ENCODE measurements around the gene NCOA3.
A peak's percentile ranks its signal among the peaks of the same experiment; 100 is the strongest.

NCOA3 gene

GRCh38 chr20:47669489-47669888, 167.8 kb downstream of the NCOA3 start:
- DNase-seq: no peak

DNA sequence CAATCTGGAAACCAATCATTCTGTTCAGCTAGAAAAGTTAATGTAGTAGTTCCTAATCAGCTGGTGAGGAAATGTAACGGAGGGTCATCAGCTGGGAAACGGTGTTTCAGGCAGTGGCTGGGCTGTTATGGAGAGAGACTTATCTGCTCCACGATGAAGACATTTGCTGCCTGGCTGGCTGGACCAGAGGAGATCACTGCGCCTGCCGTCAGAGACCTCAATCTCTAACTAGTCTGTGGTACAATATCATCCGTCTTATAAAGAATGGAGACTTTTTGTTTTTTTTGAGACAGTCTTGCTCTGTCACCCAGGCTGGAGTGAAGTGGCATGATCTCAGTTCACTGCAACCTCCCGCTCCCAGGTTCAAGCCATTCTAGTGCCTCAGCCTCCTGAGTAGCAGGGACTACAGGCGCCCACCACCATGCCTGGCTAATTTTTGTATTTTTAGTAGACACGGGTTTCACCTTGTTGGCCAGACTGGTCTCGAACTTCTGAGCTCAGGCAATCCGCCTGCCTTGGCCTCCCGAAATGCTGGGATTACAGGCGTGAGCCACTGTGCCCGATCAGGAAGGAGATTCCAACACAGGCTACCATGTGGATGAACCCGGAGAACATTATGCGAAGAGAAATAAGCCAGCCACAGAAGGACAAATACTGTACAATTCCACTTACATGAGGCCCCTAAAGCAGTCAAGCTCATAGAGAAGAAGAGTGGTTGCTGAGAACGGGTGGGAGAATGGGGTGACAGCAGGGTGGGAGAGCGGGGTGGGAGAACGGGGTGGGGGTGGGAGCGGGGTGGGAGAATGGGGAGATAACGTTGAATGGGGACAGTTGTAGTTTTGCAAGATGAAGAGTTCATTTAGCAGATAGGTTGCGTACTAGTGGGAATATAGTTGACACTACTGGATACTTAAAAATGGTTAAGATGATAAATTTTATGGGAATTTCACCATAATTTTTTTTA, 168.5 kb downstream of the NCOA3 start:
- no peak for DNase-seq

DNA sequence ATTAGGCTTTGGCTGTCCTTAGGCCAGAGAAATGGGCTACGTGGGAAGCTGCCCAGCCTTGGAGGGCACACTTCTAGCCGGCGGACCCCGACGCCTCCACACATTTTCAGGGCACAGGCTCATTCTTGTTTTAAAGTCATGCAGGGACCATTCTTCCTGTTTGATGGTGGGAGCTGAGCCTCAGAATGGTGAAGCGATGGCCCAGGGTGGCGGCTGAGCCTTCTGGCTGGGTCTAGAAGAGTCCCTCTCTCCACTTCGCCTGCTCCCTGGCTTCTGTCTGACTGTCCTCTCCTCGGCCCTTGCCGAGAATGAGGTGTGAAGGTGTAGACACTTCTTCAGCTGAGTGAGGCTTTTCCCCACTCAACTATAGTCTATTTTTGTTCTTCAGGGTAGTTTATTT, 169.2 kb downstream of the NCOA3 start:
- no peak for DNase-seq

DNA sequence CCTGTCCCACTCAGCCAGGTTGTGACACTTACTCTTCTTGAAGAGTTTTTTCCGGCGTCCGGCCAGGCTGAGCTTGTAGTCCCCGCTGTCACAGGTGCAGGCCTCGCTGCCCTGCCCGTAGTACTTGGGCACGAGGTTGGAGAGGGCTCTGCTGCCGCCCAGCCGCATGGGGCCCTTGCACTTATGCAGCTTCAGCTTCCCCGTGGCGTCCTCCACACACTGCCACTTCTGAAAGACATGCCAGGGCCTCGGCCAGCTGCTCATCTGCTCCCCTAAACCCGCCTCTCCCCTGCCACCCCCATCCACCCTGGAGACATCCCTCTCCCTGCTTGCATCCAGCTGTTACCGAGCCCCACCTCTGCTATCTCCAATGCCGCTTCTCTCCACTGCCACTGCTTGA, 170.5 kb downstream of the NCOA3 start:
- no peak for DNase-seq

- DNase-seq: no peak
Observed at GRCh38 chr20:47672886-47673670, 171.4 kb downstream of the NCOA3 start.

DNA sequence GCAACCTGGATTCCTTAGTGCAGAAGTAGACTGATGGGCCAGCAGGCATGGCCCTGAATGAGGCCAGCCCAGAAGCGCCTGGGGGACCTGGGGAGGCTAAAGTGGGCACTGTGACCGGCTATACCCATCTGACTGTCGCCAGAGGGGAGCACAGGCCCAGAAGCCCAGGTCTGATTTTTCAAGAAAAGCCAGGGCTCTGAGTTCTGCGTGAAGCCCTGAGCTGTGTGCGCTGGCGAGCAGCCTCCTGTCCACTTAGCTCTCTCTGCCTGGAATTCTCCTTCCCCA, 171.9 kb downstream of the NCOA3 start:
- no peak for DNase-seq

DNA sequence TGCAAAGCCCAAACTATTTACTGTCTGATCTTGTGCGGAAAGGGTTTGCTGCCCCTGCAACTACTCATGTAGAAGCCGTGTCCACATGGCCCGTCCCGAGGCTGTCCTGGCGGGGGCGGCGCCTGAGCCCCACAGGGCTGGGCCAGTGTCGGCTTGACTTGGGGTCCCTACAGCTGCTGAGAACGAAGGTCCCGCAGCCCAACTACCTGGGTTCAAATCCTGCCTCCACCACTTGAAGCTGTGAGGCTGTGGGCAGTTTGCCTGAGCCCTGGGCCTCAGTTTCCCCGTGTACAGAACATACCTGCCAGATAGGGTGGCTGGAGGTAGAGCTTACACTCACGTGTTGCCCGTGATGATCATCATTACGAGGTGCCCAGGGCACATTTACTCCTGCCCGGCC, 172.5 kb downstream of the NCOA3 start:
- no peak for DNase-seq

GRCh38 chr20:47674686-47675085, 173.0 kb downstream of the NCOA3 start:
- no peak for DNase-seq

DNA sequence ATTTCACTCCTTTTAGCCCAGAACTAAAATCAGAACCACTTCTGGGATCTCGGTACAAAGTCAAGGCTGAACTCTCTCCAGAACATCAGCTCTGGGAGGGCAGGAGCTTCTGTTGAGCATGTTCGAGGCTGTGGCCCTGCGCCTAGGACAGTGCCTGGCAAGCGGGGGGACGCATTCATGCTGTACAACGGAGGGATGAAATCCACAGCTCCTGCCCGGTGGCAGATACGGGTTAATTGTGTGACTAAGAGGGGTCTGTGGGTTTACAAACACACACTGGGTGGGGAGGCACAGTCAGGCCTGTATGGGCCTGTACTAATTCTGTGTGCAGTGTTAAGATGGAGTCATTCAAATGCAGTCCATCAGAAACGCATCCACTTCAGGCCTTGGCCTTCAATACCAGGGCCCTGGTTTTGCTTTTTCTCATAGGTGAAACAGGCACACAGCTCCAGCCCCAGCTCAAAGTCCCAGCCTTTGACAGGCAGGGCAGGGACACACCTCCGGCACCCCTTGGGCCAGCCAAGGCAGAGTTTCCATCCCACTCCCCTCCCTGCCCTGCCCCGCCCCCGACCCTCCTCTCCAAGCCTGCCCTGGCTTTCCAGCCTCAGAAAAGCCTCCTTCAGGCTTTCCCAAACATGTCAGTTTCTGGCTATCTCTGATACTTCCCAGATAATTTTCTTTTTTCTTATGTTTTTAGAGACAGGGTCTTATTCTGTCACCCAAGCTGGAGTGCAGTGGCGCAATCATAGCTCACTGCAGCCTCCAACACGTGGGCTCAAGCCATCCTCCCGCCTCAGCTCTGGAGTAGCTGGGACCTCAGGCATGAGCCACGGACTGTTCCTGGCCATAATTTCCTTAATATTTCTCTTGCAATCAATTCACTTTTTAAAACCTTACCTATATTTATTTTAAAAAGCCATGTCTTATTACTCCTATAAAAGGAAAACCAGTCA, 173.8 kb downstream of the NCOA3 start:
- no peak for DNase-seq

GRCh38 chr20:47676219-47676721, 174.6 kb downstream of the NCOA3 start:
- no peak for DNase-seq

DNA sequence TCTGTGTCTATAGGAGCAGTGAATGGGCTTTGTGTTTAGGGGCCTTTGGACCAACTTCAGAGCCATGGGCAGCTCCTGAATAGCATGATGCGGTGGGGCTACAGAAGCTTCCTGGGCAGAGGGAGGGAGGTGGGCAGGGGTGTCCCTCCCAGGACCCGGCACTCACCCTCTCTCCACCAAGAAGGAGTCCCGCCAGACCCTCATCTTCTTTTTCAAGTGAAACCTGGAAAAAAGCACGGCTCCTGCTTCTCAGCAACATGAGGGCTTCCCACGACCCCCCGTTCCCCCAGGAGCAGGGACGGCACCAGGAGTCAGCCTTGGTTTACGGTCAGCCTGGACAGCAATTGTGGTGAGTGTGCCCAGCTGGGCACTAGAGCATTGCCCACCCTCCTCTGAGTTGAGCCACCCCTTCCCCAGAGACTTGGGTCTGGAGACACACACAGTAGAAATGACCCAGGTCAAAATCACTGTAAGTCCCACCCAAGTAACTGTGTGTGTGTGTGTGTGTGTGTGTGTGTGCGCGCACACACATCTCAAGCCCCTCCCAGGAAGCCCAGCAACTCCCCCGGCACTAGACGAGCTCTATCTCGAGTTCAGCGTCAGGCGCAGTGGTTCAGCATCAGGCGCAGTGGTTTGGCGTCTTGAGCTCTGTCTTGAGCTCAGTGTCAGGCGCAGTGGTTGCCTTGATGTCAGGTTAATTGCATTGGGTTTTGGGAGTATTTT, 175.4 kb downstream of the NCOA3 start:
- no peak for DNase-seq

DNA sequence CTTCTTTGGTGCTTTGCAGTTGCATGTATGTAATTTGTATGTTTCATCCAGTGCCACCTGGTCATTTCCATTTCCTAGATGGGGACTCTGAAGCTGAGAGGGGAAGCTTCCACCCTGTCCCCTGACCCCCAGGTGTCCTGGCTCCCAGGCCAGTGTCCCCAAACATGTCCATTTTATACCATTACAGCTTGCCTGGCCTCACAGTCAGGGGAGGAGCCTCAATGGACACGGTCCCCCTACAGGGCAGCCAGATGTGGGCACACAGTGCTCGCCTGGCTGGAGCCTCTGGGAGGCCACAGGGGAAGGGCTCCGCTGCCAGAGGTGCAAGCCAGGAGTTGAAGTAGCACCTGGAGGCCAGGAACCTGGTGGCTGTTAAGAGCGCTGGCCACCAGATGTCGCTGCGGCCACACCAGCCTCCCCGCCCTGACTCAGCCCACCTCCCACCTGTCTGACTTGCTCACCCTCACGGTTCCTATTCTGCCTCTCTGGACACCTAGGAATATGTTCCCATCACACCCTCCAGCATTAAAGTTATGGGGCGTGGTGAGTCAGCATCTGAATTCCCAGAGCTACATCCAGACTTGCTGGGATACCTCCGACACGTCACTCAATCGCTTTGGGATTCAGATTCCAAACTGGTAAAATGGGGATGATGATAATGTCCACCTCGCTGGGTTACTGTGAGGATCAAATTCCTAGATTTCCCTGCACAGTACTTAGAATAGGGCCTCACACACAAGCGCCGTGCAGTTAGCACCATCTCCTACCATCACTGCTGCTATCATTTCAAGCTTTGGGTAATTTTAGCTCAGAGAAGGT, 176.2 kb downstream of the NCOA3 start:
- no peak for DNase-seq

- no peak for DNase-seq
Observed at GRCh38 chr20:47678536-47678935, 176.8 kb downstream of the NCOA3 start.

DNA sequence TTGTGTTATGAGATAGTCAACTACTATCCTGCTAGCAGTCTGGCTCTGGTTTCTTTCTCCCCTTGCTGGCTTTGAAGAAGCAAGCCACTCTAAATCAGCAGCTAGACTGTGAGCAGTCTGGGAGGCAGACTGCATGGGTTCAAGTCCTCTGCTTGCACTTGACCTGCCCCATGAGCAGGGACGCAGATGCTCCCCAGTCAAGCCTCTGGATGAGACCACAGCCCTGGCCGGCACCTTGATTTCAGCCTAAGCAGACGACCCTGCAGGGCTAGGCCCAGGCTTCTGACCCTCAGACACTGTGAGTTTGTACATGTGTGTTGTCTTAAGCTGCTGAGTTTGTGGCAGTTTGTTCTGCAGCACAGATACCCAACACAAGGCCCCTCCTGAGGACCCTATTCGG, 177.8 kb downstream of the NCOA3 start:
- DNase-seq: no peak

DNA sequence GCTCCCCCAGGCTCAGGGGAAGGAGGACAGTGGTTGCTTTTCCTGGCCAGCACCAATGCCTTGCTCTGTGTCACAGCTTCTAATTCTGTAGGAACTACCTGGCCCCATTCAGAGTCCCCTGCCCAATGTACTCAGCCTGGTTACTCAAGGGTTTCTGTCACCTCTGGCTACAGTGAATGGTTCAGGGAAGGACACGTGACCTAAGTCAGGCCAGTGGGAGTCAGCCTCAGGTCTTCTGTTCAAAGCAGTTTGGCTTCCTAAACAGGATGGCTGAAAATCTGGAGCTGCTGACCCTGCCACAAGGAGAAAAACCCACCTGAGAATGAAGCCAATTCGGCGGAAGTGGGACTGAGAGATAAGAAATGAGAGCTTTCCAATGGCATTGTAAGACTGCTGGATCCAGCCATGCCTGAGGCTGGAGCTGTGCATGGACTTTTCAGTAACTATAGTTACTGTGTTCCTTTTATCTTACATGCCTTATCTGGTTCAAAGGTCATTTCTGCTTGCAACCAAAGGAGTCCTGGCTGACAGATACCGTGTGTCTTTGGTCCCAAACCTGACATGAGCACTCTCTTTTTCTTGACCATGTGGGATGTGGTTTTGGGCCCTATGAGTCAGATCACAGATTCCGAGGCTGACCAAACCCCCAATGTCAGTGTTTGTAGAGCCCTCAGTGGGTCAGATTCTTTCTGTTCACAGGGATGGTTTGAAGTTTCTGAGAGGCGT, 179.3 kb downstream of the NCOA3 start:
- peak; percentile 18 for DNase-seq

DNA sequence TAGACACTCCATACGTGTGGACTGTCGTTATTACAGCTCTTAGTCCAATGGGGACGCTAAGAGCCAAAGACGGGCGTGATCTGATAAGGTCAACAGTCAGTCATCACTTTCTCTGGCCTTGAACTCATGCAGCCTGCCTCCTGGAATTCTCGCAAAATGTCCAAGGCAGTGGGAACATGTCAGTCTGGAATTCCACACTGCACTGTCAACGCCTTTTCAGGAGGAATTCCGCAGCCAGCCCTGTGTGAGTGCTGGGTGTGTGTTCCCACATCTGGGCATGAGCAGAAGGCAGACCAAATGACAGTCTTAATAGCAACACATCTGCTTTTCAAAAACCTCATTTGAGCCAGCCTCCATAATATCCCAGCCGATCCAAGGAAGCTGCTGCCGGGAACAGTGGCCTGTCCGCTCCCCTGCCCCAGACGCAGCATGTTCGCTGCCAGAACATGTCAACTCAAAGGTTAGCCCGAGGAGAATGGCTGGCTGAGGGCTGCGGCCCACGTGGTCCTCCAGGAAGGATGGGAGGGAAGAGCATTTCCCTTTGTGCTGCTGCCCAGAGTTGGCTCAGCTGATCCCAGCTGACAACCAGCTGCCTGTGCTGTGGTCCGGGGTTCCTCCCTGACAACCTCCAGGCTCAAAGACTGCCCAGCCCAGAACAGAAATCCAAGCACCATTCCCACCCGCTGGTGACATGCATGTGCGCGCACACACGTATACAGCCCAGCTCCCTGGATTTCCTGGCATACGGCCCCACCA, 180.5 kb downstream of the NCOA3 start:
- no peak for DNase-seq

DNA sequence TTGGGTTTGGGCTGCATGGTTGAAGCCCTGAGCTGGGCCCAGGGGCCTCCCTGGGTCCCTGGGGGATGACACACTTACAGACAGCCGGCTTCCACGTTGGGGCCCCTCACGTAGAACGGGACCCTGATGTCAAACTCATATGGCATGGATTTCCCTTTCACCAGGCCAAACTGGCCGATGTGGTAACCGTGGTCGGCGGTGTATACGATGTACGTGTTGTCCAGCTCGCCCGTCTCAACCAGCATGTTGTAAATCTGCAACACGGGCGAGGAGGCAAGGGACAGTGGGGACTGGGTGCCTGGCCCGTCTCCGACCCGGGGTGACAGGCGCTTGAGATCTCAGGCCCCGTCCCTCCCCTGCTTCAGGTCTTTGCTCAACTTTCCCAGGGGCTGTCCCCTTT, 181.2 kb downstream of the NCOA3 start:
- DNase-seq: no peak

GRCh38 chr20:47684306-47685080, 182.8 kb downstream of the NCOA3 start:
- DNase-seq: no peak

- DNase-seq: no peak
Observed at GRCh38 chr20:47686545-47686944, 184.9 kb downstream of the NCOA3 start.
